ENCODE measurements around the gene LEFTY2.

Gene LEFTY2

DNA sequence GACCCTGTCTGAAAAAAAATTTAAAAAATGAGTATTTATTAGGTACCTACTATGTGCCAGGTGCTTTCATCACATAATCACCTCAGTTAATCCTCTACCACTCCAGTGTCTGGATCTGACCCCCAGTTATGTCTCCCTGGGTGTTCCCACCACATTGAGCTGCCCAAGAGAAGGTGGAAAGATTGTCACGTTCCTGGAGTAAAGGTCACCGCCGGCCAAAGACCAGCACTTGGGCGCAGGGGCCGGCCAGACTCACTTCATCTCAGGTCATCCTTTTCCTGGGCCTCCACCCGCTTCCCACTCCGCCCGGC is 17.7 kb downstream of the LEFTY2 start:
- no peaks in the 10 kb centered on the region for H3K27me3 ChIP-seq (ENCODE audit: insufficient read depth, poor library complexity, severe bottlenecking)
- H3K27ac ChIP-seq (replicated peaks): peak overlapping the region; percentile 97
- DNase-seq (ENCODE audit: low read depth in 1 of 2, low spot score in 1 of 2): no peak
- no peak for TF ChIP-seq SPI1 (IDR thresholded peaks at IDR 0.05; ENCODE audit: borderline replicate concordance, low read depth)
- no peak for TF ChIP-seq GABPA (IDR thresholded peaks at IDR 0.05; ENCODE audit: low read depth)
- TF ChIP-seq, protein P1, sequence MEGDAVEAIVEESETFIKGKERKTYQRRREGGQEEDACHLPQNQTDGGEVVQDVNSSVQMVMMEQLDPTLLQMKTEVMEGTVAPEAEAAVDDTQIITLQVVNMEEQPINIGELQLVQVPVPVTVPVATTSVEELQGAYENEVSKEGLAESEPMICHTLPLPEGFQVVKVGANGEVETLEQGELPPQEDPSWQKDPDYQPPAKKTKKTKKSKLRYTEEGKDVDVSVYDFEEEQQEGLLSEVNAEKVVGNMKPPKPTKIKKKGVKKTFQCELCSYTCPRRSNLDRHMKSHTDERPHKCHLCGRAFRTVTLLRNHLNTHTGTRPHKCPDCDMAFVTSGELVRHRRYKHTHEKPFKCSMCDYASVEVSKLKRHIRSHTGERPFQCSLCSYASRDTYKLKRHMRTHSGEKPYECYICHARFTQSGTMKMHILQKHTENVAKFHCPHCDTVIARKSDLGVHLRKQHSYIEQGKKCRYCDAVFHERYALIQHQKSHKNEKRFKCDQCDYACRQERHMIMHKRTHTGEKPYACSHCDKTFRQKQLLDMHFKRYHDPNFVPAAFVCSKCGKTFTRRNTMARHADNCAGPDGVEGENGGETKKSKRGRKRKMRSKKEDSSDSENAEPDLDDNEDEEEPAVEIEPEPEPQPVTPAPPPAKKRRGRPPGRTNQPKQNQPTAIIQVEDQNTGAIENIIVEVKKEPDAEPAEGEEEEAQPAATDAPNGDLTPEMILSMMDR (IDR thresholded peaks at IDR 0.05; ENCODE audit: insufficient read depth, low read length): no peak
- TF ChIP-seq, protein P2, sequence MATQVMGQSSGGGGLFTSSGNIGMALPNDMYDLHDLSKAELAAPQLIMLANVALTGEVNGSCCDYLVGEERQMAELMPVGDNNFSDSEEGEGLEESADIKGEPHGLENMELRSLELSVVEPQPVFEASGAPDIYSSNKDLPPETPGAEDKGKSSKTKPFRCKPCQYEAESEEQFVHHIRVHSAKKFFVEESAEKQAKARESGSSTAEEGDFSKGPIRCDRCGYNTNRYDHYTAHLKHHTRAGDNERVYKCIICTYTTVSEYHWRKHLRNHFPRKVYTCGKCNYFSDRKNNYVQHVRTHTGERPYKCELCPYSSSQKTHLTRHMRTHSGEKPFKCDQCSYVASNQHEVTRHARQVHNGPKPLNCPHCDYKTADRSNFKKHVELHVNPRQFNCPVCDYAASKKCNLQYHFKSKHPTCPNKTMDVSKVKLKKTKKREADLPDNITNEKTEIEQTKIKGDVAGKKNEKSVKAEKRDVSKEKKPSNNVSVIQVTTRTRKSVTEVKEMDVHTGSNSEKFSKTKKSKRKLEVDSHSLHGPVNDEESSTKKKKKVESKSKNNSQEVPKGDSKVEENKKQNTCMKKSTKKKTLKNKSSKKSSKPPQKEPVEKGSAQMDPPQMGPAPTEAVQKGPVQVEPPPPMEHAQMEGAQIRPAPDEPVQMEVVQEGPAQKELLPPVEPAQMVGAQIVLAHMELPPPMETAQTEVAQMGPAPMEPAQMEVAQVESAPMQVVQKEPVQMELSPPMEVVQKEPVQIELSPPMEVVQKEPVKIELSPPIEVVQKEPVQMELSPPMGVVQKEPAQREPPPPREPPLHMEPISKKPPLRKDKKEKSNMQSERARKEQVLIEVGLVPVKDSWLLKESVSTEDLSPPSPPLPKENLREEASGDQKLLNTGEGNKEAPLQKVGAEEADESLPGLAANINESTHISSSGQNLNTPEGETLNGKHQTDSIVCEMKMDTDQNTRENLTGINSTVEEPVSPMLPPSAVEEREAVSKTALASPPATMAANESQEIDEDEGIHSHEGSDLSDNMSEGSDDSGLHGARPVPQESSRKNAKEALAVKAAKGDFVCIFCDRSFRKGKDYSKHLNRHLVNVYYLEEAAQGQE (IDR thresholded peaks at IDR 0.05; ENCODE audit: insufficient replicate concordance, low read depth): no peak
- TF ChIP-seq POLR2AphosphoS5 (IDR thresholded peaks at IDR 0.05; ENCODE audit: low read depth): no peak
- H3K4me3 ChIP-seq (replicated peaks; ENCODE audit: insufficient read depth, low read length): peak overlapping the region; percentile 73

DNA sequence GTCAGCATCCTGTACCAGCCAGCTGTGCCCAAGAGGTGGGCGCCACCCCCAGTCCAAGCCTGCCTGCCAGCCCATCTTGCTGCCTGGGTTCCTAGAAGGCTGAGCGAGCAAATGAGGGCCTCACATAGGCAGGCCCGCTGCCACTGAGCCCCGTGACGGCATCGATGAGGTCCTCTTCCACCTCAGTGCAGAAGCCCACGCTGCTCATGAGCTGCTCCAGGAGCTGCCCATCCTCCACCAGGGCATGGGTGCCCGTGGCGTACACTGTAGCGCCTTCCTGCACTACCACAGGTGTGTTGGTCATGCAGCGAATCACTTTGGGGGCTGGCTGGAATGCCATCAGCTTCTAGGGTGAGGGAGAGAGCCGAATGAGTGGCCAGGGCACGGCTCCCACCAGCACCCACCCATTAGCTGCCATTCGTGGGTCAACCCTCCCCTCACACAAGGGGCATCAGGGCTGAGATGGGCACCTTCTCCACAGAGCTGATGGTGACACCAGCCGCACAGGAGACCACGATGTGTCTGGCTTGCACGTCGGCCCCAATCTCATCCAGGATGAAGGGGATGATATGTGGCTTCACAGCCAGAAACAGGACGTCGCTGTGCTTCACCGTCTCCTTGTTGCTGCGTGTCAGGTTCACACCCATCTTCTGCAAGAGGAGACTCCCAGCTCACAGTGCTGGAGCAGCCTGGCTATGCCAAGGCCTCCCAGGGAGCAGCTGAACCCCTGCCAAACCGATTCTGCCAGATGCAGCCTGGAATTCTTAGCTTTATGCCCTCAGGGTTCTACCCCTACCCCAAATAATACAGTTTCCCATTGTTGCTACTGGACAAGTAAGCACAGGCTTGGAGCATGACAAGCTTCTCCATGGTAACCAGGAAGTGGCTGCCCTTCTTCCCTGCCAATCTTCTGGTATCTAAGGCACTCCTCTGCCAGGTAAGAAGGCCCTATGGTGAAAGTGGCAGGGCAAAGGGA is 19.0 kb downstream of the LEFTY2 start:
- H3K27ac ChIP-seq (replicated peaks): no peak overlapping the region
- no peaks in the 10 kb centered on the region for H3K27me3 ChIP-seq (ENCODE audit: insufficient read depth, poor library complexity, severe bottlenecking)
- no peak for DNase-seq (ENCODE audit: low read depth in 1 of 2, low spot score in 1 of 2)
- no peak overlapping the region for H3K4me3 ChIP-seq (replicated peaks; ENCODE audit: insufficient read depth, low read length)
- TF ChIP-seq SPI1 (IDR thresholded peaks at IDR 0.05; ENCODE audit: borderline replicate concordance, low read depth): no peak
- TF ChIP-seq POLR2AphosphoS5 (IDR thresholded peaks at IDR 0.05; ENCODE audit: low read depth): no peak
- TF ChIP-seq, protein P2 (IDR thresholded peaks at IDR 0.05; ENCODE audit: insufficient replicate concordance, low read depth): no peak
- TF ChIP-seq, protein P1 (IDR thresholded peaks at IDR 0.05; ENCODE audit: insufficient read depth, low read length): no peak
- TF ChIP-seq GABPA (IDR thresholded peaks at IDR 0.05; ENCODE audit: low read depth): no peak

DNA sequence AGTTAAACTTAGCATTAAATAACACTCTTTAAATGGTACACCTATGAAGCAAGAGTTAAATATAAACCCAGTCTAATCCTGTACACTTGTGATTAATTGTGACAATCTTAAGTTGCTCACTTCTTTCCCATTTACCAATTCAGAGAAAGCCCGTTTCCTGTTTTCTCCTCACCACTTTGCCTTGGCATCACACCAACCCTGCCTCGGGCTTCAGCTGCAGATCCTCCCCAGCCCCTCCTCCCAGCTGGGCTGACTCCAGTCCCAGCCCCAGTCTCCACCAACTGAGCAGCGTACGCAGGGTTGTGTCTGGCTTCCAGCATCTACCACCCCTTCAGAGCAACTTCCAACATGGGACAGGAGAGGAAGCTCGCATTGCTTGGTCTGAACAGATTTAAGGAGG is 21.1 kb downstream of the LEFTY2 start:
- Histone ChIP-seq H3K4me3 (replicated peaks; ENCODE audit: insufficient read depth, low read length) (no peak overlapping the region), H3K27ac (replicated peaks) (no peak overlapping the region), H3K27me3 (ENCODE audit: insufficient read depth, poor library complexity, severe bottlenecking) (no peaks in the 10 kb centered on the region)
- TF ChIP-seq POLR2AphosphoS5 (IDR thresholded peaks at IDR 0.05; ENCODE audit: low read depth) (0 out of 2 replicates have a peak, but pooled peaks have one; percentile 29), SPI1 (IDR thresholded peaks at IDR 0.05; ENCODE audit: borderline replicate concordance, low read depth) (peak; percentile 51; the same call in 1 of the 2 replicates)
- TF ChIP-seq, protein P2 (IDR thresholded peaks at IDR 0.05; ENCODE audit: insufficient replicate concordance, low read depth): no peak
- TF ChIP-seq, protein P1 (IDR thresholded peaks at IDR 0.05; ENCODE audit: insufficient read depth, low read length): no peak
- DNase-seq (ENCODE audit: low read depth in 1 of 2, low spot score in 1 of 2): peak in 1 of 2 experiments; percentile 61
